Pons (tissue), 1 donor: ENCODE data around the gene BSDC1.

Experiments
- DNase-seq: peaks from one replicate; pipeline ENCODE4 v3.0.0-alpha.2; 2016; ENCODE audit warnings: low spot score

Gene BSDC1

DNA sequence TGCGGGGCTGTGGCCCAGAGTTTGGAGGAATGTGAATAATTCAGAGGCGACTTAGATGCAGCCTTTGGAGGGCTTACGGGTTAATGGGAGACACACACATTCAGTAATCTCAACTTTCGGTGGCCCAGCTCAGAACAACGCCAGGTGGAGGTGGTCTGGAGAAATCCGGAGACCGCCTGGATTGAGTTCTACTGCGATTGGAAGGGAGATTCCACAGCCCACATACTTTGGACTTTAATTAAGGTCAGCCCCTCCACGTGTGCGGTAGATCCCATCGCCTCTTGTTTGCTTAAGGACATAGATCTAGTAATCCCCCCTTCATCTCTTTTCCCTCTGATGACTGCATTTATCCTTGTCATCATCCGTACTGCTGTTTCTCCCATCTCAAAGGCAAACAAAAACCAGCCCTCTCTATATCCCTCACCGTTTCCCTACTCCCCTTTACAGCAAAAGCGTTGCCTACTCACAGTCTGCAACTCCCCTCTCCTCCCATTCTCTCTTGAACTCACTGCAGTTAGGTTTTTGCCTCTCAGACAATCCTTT lies 720 bp upstream of the BSDC1 start:
- no peak for DNase-seq

DNA sequence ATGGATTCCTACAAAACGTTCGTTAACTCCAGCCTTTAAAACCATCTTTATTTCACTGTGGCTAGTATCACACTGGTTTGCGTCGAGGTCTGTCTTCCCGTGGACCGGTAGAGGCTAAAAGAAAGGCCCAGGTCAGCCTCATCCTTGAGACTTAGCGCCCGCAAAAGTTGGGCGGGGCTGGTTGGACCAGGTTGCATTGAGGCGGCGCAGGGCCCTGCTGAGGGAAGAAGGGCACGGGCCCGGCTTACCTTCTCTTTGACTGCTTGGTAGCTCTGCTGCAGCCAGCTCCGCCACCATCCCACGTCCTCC lies 455 bp downstream of the BSDC1 start:
- no peak for DNase-seq

DNA sequence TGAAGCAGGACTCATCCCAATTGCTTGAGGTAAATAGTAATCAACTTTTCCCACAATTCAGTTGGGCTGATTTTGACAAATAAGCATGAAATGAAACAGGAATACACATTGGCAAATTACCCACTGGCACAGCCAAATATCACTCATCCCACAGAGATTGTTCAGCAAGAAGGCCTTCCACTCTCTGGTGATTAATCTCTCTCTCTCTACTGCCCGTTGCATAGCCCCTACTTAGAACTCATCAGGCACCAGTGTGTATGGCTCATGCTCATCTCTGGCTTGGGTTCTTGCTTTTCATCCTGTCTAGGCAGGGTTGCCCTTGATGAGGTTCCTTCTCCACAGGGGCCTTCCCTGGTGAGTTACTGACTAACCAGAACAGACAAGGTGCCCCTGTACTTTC lies 1.1 kb downstream of the BSDC1 start:
- DNase-seq: no peak

DNA sequence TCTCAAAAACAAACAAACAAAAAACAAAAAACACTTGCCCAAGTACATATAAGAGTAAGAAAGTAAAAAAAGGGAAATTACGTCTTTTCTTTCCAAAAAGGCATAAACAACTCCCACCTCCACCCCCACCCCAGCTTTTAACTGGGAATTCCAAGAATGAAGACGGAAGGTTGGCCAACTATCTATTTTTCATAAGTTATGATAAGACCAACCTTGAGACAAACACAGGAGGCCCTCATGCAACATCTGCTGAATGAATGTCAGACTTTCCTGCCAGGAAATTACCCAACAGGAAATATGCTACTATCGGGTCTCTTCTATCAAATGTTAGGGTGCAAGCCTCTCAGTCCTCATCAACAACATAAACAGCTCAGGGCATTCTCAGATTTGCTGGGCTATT lies 1.9 kb downstream of the BSDC1 start:
- no peak for DNase-seq

DNA sequence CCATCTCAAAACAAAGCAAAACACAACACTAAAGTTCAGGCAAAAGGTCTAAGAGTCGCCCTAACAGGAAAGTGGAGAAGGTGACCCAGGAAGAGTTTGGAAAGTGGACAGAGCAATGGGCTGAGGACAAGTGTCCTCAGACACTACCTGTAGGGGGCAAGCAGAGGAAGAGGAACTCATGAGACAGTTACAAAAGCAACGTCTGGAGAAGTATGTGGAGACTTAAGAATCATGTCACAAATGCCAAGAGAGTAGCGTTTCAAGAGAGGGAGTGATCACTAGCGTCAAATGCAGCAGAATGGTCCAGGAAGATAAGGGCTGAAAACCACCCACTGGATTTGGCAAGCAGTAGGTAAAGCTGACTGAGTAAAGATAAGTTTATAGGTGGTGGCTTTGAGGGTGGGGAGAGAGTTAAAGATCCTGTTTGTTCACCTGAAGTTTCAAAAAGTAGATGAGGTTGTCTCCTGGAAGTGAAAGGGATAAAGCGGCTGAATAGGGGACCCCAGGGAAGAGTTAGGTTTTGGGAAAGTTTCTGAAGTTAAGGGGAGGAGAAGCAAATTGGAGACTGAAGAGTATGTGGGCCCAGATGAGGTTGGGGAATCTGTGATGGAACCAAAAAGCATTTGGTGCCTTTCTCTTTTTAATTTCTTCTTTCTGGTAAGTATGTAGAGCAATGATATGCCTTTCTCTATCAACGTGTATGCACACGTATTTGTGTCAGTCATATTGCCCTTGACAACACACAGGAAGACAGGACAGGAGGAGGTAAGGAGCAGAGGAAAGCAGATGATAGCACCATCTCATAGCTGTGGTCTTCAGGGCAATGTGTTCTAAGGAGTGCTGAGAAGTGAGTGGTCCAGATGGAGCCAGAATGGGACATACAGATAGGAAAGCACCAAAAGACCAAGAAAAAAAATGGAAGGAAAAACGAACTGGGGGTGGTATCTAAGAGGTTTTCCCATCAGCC lies 3.1 kb downstream of the BSDC1 start:
- DNase-seq: no peak

DNA sequence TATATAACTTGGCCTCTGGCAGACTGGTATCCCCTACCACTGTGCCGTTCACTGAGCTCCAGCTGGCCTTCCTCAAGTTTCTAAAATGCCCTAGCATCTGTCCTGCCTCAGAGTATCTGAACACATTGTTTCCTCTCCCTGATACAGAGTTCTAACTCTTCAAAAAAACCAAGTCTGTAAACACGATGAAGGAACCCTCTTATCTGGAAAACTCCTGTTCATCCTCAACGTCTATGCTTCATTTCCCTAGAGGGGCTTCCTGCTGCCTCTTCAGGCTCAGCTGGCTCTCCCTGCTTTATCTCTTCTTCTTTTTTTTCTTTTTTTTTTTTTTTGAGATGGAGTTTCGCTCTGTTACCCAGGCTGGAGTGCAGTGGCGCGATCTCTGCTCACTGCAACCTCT lies 5.6 kb downstream of the BSDC1 start:
- no peak for DNase-seq

DNA sequence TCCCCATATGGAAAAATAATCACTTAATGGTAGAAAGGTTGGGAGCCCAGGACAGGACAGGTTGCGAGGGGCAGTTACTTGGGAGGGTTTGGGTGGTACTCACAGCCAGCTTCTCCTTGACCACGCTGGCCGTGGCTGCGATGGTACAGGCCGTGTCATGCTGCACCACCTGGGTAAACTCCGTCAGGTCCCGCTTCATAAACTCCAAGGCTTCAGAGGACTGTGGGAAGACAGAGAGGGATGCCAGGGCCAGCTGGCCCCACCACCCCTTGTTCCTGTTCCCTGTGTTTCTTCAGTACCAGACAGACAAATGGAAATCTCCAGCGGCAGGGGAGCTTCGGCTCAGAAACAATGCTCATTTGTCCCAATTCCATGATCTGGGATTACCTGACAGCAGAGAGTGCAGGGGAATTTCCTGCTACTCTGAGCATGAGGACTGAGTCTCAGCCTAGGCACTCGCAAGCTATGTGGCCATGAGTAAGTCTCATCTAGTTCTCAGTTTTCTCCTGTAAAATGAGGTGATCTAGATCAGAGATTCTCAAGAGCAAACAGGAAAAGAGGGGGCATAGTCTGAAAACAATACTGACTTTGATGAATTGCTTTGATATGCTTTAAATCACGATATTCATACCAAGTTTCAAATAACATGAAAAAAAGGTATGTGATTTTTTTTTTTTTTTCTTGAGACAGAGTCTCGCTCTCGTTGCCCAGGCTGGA lies 7.4 kb downstream of the BSDC1 start:
- no peak for DNase-seq

DNA sequence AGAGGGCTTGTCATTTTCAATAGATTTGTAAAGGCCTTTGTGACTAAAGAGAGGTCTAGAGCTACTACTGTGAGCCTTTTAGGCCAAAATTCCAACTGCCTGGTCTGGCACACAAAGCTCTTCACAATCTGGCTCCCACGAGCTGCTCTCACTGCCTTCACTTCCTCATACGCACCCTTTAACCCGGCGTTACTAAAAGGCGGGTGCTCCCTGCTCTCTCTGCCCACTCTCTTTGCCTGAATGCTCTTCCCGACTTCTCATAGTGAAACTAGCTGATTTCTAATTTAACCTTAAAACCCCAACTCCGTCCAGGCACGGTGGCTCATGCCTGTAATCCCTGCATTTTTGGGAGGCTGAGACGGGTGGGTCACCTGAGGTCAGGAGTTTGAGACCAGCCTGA lies 14.2 kb downstream of the BSDC1 start:
- DNase-seq: no peak

DNA sequence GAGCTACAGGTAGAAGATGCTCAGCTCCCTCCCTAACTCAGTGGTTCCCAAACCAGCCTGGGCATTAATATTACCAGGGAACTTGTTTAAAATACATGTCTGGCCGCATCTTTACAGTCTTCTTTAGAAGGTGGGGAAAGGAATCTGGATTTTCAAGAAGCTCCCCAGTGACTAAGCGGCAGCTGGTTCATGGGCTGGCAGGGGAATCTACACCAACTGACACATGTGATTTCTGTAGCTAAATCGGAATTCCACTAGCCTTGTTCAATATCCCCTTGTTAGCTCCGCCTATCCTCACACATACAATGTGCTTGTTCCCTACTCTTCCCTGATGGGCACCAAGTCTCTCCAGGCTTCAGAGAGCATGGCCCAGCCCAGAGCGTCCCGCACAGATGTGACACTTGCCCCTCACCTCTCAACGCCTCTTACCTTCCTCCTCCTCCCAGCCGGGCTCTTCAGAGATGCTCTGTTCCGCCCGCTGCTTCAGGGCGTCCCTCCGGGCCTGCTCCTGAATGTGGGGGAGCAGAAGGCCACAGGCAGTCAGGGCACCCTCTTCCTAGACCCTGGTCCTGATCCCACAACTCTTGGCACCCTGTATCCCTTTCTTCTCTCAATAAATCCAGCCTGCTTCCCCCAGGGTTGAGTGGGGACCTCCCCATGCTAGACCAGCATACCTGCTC lies 16.6 kb downstream of the BSDC1 start:
- no peak for DNase-seq

DNA sequence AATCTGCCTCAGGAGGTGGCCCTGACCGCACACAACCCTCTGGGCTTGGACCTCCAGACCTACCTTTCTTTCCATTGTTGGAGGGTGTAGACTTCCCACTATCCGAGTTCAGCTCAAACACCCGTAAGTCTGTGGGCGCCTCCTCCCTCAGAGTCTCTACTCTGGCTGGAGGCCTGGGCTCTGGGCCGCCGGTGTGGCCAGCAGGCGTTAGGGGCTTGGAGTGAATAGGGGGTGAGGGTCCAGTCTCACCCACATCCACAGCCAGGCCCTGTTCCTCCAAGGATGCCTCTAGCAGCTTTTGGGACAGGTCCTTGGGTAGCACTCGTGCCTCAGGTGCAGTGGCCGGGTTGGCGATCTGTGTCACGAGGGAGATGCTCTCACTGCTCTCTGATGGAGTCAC lies 18.0 kb downstream of the BSDC1 start:
- DNase-seq: no peak

DNA sequence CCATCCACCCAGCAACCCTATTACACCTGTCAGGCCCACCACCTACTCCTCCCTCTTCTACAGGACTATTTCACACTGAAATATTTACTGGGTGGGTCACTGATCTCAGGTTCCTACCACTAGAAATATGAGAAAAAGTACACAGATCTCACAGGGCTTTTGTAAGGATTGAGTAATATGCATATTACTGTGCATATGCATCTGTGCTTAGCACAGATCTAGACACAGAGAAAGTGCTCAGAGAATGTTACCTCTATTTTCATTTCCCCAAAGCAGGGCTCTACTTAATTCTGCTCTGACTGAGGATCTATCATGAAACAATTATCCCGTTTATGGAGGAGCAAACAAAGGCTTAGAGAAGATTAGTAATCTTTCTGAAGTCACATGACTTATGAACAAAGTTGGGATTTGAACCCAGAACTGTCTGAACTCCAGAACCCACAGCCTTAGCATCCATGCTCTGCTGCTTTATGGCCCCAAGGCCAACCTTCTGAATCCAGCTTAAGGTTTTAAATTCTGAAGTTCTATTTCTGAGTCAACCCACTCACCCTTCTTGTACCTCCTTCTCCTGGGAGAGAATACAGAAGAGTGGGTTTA lies 20.1 kb downstream of the BSDC1 start:
- DNase-seq: no peak

DNA sequence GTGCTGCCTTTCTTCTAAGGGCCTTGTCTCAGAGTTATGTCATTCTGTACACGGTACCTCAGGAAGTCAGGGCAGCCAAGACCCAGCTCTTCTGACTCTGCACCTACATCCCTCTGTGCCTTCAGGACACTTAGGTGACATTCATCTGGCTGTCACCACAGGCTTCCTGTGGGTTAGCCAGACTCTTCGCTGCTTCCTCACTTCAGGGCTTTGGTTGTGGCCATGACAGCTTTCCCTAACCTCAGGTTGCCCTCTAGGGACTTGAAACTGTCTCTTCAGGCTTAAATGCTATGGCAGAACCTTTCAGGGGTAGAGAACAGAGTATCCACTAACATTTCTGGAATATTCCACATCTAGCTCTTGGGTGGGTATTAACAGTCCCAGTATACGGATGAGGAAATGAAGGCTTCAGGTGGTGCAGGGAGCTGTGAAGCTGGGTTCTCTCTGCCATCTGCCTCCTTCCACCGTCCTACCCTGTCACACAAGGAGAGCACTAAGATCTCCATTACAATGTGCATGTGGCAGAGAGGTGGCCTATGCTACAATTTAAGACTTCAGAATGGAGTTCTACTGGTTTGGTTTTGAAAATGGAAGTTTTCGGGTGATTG lies 22.0 kb downstream of the BSDC1 start:
- DNase-seq: no peak

DNA sequence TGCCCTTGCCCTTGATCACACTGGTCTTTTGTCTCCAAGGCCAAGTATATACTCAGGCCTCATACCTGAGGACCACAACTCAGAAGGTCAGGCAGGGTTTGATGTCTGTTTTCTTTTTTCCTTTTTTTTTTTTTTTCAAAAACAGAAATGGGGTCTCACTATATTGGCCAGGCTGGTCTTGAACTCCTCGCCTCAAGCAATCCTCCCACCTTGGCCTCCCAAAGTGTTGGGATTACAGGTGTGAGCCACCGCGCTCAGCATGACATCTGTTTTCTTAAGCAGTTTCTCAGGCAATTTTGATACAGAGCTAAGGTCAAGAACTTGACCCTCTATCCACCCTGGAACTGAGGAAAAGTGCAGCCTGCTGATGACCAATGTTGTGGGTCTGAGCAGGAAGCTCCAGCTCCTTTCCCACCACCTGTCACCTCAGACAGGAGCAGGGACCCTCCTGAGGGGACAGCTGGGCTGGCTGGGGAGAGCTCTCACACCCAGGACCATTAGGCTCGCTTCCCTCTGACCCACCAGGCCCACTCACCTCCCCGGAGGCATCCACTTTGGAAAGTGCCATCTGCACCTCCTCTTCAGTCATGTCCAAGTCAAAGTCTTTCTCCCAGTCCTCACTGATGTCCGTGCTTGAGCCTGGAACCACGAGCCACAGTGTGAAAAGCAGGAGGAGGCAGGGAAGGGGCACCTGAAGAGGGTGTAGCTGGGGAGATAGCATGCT lies 26.2 kb downstream of the BSDC1 start:
- no peak for DNase-seq

DNA sequence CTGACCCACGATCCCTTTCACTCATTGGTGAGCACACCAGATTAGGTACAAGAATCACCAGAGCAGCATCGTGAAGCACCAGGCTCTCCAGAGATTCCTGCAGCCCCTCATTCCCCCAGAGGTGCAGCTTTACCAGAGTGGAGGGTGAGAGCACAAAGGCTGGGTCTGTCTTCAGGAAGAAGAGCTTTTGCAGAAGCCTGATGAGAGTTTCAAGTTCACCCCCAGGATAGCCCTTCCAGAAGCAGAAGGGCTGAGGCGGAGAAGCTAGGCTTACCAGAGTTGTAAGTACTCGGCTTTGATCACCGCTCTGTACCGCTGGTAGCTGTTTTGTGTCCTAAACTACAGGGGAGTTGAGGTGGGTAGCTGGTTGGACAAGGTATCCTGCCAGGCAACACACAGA lies 28.8 kb downstream of the BSDC1 start:
- no peak for DNase-seq

DNA sequence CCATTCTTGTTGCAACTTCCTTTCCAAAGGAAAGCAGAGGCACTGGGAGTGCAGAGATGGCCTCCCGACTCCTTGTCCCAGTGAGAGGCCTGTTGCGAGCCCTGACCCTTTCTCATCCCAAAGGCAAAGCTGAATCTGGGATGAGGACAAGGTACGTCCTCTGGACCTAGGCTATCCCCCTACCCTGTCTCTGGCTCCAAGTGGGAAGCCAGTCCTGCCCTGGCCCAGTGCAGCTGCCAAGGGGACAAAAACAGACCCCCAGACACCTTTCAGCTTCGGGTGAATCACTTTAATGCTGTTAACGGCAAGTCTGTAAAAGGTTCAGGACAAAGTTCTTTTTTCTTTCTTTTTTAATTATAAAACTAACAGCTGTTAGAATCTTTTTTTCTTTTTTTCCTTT lies 29.4 kb downstream of the BSDC1 start:
- DNase-seq: no peak

DNA sequence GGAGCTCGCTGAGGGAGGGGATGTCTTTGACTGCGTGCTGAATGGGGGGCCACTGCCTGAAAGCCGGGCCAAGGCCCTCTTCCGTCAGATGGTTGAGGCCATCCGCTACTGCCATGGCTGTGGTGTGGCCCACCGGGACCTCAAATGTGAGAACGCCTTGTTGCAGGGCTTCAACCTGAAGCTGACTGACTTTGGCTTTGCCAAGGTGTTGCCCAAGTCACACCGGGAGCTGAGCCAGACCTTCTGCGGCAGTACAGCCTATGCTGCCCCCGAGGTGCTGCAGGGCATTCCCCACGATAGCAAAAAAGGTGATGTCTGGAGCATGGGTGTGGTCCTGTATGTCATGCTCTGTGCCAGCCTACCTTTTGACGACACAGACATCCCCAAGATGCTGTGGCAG lies 30.5 kb downstream of the BSDC1 start:
- DNase-seq: no peak

DNA sequence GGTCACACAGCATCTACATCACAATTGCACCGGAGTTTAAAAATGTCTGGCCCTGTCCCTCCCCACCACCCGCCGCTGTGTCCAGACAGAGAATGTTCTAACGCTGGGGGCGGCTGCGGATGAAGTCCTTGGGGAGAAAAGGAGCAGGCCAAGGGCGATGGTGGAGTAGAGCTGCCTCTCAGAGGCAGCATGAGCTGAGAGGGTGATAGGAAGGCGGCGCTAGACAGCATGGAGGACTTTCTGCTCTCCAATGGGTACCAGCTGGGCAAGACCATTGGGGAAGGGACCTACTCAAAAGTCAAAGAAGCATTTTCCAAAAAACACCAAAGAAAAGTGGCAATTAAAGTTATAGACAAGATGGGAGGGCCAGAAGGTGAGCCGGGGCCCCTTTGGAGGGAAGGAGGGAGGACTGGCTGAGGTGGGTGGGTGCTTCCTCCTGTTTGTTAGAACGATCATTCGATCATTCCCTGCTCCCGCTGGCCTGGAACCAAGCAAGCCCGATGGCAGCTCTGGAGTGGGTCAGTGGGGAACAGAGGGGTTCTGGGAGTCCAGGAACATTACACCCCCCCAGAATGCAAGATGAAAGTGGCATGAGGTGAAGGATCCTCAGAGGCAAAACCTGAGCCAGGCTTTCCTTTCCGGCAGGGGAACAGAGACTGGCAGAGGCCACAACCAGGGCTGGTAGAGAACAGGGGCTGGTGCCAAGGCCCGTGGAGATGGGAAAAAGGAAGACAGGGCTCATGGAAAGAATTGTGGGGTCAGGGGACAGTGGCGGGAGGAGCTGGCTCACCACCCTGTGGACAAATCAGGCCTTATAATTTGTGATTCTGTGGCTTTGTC lies 31.5 kb downstream of the BSDC1 start, which contains the start of the genes FAM229A and TSSK3:
TSS of gene FAM229A (minus strand) at position 12 of the 840 bp plus-strand sequence. CDS start 394 bp downstream, outside the sequence.
TSS of gene TSSK3 (plus strand) at position 66 of the 840 bp plus-strand sequence. CDS start at position 229, 163 bp downstream.
- no peak for DNase-seq

DNA sequence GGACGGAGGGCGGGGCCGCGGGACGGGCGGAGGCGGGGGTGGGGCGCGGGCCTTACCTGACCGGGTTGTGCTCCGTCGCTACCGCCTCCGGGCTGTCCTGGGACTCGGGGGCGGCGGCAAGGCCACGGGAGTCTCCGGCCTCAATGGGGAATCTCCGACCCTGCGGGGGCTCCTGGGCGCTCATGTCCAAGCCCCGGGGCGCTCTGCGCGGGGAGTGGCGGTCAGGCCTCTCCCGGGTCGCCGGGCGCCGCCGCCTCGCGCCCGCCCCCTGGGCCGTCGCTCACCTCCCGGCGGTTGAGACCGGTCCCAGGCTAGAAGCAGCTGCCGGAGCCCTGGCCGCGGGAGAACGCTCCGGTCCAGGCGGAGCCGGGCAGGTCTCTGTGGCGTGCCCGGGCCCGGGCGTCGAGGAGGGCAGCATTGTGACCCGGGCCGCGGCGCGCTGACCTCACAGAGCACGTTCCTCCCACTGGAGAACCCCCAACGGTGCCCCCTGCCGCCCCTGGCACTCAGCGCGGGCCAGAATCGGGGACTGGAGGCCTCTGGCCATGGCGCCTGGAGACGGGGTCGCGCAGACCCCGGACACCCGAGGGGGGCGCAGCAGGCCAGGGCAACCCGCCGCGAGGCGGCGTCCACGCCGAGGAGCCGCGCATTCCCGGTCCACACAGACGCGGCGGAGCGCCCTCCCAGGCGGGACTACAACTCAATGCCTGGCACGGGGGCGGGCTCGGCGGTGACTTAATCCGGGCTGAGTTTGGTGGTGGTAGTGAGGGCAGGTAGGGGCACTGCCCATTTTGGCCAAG lies 32.4 kb downstream of the BSDC1 start:
- DNase-seq: peak; percentile 54

DNA sequence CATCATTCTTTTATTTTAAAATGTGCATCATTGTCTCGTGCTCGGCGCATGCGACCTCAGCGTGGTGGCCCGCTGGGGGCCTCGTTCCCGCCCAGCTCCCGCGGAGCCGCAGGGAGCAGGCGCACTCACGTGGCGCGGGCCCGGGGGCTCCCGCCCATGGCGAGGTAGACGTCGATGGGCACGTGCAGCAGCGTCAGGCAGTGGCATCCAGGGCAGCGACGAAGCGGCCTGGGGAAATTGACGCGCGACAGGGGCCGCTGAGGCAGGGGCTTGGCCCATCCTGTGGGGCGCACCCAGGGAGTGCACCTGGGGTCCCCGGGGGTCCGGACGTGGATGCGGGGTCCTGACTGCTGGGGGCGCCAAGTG lies 33.0 kb downstream of the BSDC1 start:
- DNase-seq: no peak
